Muscle layer of duodenum (tissue), 2 donors: ENCODE measurements around the gene AMMECR1.

Experiments used
- H3K27ac ChIP-seq: one replicate; pipeline ENCODE4 v1.7.0; 2013; ENCODE audit warnings: mild to moderate bottlenecking, low read length
- H3K27me3 ChIP-seq: one replicate; pipeline ENCODE4 v1.7.0; 2013; ENCODE audit warnings: low read depth, mild to moderate bottlenecking, control low read depth, low read length
- H3K36me3 ChIP-seq, 2 donors: one replicate each; pipeline ENCODE4 v1.7.0; 2013; ENCODE audit warnings: low read length in 2 of 2, control low read depth in 1 of 2, mild to moderate bottlenecking in 1 of 2; ENCODE audit not compliant: insufficient read depth in 2 of 2, control insufficient read depth in 1 of 2
- H3K4me1 ChIP-seq, 2 donors: one replicate each; pipeline ENCODE4 v1.7.0; 2013; ENCODE audit warnings: low read length in 2 of 2, mild to moderate bottlenecking in 2 of 2, control low read depth in 1 of 2, moderate library complexity in 1 of 2; ENCODE audit not compliant: insufficient read depth in 2 of 2, control insufficient read depth in 1 of 2
- H3K4me3 ChIP-seq, 2 donors: one replicate each; pipeline ENCODE4 v1.7.0; 2013; ENCODE audit warnings: low read length in 2 of 2, low read depth in 1 of 2, mild to moderate bottlenecking in 1 of 2
- H3K9me3 ChIP-seq, 2 donors: one replicate each; pipeline ENCODE4 v1.7.0; 2013; ENCODE audit warnings: low read length in 2 of 2, control low read depth in 1 of 2, mild to moderate bottlenecking in 1 of 2; ENCODE audit not compliant: control insufficient read depth in 1 of 2
- donor health status: healthy.

Gene AMMECR1

GRCh38 chrX:110208092-110208491 lies 109.8 kb downstream of the AMMECR1 start:
- Histone ChIP-seq H3K4me1 (no peaks in the 10 kb centered on the region), H3K9me3 (no peaks in the 10 kb centered on the region), H3K36me3 (no peaks in the 10 kb centered on the region), H3K4me3 (no peak overlapping the region), H3K27ac (no peak overlapping the region), H3K27me3 (no peaks in the 10 kb centered on the region)

- no peak overlapping the region for H3K4me3 ChIP-seq
- H3K9me3 ChIP-seq: no peaks in the 10 kb centered on the region
- no peaks in the 10 kb centered on the region for H3K4me1 ChIP-seq
- H3K27me3 ChIP-seq: no peaks in the 10 kb centered on the region
- no peaks in the 10 kb centered on the region for H3K36me3 ChIP-seq
- no peak overlapping the region for H3K27ac ChIP-seq
Observed at GRCh38 chrX:110204986-110205385, 112.9 kb downstream of the AMMECR1 start.

GRCh38 chrX:110201799-110202198 lies 116.1 kb downstream of the AMMECR1 start:
- Histone ChIP-seq H3K4me3 (no peak overlapping the region), H3K36me3 (no peaks in the 10 kb centered on the region), H3K9me3 (no peaks in the 10 kb centered on the region), H3K4me1 (no peaks in the 10 kb centered on the region), H3K27me3 (no peaks in the 10 kb centered on the region), H3K27ac (no peak overlapping the region)

- Histone ChIP-seq H3K27ac (no peak overlapping the region), H3K4me1 (no peaks in the 10 kb centered on the region), H3K9me3 (no peaks in the 10 kb centered on the region)
Observed at GRCh38 chrX:110194977-110195376, 122.9 kb downstream of the AMMECR1 start.

GRCh38 chrX:110192516-110192915 lies 125.4 kb downstream of the AMMECR1 start:
- H3K4me3 ChIP-seq: no peak overlapping the region
- H3K36me3 ChIP-seq: no peaks in the 10 kb centered on the region
- no peaks in the 10 kb centered on the region for H3K27me3 ChIP-seq
- H3K27ac ChIP-seq: no peak overlapping the region
- no peaks in the 10 kb centered on the region for H3K4me1 ChIP-seq
- H3K9me3 ChIP-seq: no peaks in the 10 kb centered on the region

More at GRCh38 chrX:110194977-110195376, 122.9 kb downstream of the AMMECR1 start:
- H3K36me3 ChIP-seq: no peaks in the 10 kb centered on the region
- no peak overlapping the region for H3K4me3 ChIP-seq
- no peaks in the 10 kb centered on the region for H3K27me3 ChIP-seq

GRCh38 chrX:110188701-110189558 lies 129.0 kb downstream of the AMMECR1 start:
- H3K9me3 ChIP-seq: no peaks in the 10 kb centered on the region
- H3K36me3 ChIP-seq: no peaks in the 10 kb centered on the region
- no peak overlapping the region for H3K27ac ChIP-seq
- H3K4me3 ChIP-seq: no peak overlapping the region
- no peaks in the 10 kb centered on the region for H3K27me3 ChIP-seq
- no peaks in the 10 kb centered on the region for H3K4me1 ChIP-seq

- Histone ChIP-seq H3K9me3 (no peaks in the 10 kb centered on the region), H3K27ac (no peak overlapping the region), H3K27me3 (no peaks in the 10 kb centered on the region), H3K4me3 (no peak overlapping the region), H3K4me1 (peaks cover 0 to 7% of the 10 kb centered on the region in 2 donors), H3K36me3 (no peaks in the 10 kb centered on the region)
Observed at GRCh38 chrX:110183314-110183713, 134.6 kb downstream of the AMMECR1 start.

GRCh38 chrX:110182865-110183264 lies 135.0 kb downstream of the AMMECR1 start:
- no peak overlapping the region for H3K4me3 ChIP-seq
- H3K36me3 ChIP-seq: no peaks in the 10 kb centered on the region
- no peaks in the 10 kb centered on the region for H3K27me3 ChIP-seq
- H3K27ac ChIP-seq: no peak overlapping the region
- H3K4me1 ChIP-seq: peaks cover 0 to 7% of the 10 kb centered on the region in 2 donors
- no peaks in the 10 kb centered on the region for H3K9me3 ChIP-seq

GRCh38 chrX:110182362-110182761 lies 135.5 kb downstream of the AMMECR1 start:
- H3K4me3 ChIP-seq: no peak overlapping the region
- peaks cover 0 to 7% of the 10 kb centered on the region in 2 donors for H3K4me1 ChIP-seq
- H3K27me3 ChIP-seq: no peaks in the 10 kb centered on the region
- no peaks in the 10 kb centered on the region for H3K36me3 ChIP-seq
- H3K9me3 ChIP-seq: no peaks in the 10 kb centered on the region
- no peak overlapping the region for H3K27ac ChIP-seq

GRCh38 chrX:110181459-110182137 lies 136.3 kb downstream of the AMMECR1 start:
- Histone ChIP-seq H3K27ac (no peak overlapping the region), H3K9me3 (no peaks in the 10 kb centered on the region), H3K27me3 (no peaks in the 10 kb centered on the region), H3K4me1 (peaks cover 0 to 7% of the 10 kb centered on the region in 2 donors), H3K4me3 (no peak overlapping the region), H3K36me3 (no peaks in the 10 kb centered on the region)

GRCh38 chrX:110180928-110181310 lies 137.0 kb downstream of the AMMECR1 start:
- H3K27ac ChIP-seq: no peak overlapping the region
- H3K27me3 ChIP-seq: no peaks in the 10 kb centered on the region

More at GRCh38 chrX:110180928-110181310, 137.0 kb downstream of the AMMECR1 start:
- Histone ChIP-seq H3K9me3 (no peaks in the 10 kb centered on the region), H3K36me3 (no peaks in the 10 kb centered on the region), H3K4me3 (no peak overlapping the region), H3K4me1 (peaks cover 0 to 7% of the 10 kb centered on the region in 2 donors)
